COLO668 (cell line): Measurements from ENCODE around the gene CAPN8.

ENCODE experiments used
- DNase-seq: peaks from one replicate; lab custom pipeline; 2025; ENCODE audit not compliant: unreplicated experiment; lab: John Stamatoyannopoulos, UW

CAPN8 gene

GRCh38 chr1:223657978-223658377, 7.5 kb downstream of the CAPN8 start:
- DNase-seq: no peak

- no peak for DNase-seq
These were observed 11.4 kb downstream of the CAPN8 start for GRCh38 chr1:223654083-223654482.

GRCh38 chr1:223653431-223653830, 12.1 kb downstream of the CAPN8 start:
- DNase-seq: no peak

DNA sequence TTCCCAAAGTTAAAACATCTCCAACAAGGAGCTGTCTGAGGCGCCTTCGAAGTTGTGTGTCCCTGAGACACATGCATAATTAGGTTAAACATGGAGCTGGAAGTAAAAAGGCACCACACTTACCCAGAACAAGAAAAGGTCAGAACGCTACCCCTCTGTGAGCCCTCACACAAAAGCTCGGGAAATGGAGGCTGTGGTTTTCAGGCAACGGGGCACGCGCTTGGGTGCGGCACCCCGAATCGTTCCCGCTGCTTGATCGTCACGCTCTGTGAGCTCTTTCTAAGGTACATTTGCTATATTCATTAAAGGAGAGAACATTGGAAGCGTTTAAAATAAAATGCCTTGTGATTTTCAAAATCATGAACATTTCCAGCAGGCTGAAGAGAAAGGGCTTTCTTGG, 12.5 kb downstream of the CAPN8 start:
- no peak for DNase-seq

- no peak for DNase-seq
These were observed 13.0 kb downstream of the CAPN8 start for GRCh38 chr1:223652436-223652941.

GRCh38 chr1:223651291-223651991, 14.1 kb downstream of the CAPN8 start:
- no peak for DNase-seq

GRCh38 chr1:223650465-223650864, 15.0 kb downstream of the CAPN8 start:
- DNase-seq: no peak

GRCh38 chr1:223649222-223649621, 16.3 kb downstream of the CAPN8 start:
- no peak for DNase-seq

DNA sequence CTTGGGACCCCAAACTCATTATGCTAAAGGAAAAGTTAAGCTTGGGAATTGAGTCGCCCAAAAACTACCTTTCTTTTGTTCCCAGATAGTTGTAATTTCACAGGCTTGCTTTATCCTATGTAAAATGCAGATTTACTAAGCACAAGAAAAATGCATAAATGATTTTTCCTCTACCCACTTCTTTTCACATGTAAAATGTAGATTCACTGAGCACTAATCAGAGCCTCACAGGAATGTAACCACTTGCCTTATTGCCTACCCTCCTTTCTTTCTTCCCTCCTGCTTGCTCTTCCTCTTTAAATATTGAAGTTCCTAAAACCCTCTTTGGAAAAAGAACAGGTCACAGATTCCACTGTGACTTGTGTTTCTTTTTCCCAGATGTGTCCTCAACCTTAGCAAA, 18.3 kb downstream of the CAPN8 start:
- DNase-seq: no peak

- DNase-seq: peak; percentile 42
These were observed 19.6 kb downstream of the CAPN8 start for GRCh38 chr1:223645903-223646302.

DNA sequence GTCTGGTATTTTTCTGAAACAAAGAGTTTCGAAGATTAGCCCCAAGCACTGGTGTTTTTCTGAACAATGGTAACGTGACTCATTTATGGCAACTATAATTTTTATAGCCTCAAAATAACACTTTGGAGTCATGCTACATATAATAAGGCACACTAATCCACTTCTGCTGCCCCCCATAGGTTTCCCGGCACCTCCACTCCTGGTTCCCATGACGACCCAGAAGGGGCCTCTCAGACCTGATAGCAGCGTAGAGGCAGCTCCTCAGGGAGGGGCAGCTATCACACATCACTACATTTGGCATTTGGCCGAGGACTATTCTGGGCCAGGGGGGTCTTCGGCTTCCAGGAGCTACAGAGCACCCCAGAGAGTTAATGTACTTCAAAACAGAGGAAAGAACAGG, 23.3 kb downstream of the CAPN8 start:
- DNase-seq: no peak

DNA sequence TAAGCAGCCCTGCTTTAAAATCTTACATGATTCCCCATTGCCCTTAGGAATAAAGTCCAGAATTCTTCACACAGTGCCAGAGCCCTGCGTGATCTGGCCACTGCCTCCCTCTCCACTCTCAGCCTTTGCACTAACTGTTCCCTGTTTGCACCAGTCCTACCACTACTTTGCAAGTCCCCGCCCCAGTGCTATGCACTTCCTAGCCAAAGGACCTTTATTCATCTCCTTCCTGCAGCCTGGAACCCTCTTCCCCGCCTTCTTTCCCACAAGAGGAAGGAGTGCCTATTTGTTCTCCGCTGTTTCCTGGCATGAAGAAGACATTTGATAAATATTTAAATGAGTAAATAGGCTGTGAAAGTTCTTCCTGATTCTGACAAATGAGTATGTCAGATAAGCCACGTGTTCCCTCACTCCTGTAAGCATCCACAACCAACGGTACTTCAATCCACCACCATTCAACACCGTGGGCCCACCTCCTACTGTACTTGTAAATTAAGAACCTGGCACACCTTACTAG, 23.9 kb downstream of the CAPN8 start:
- no peak for DNase-seq

DNA sequence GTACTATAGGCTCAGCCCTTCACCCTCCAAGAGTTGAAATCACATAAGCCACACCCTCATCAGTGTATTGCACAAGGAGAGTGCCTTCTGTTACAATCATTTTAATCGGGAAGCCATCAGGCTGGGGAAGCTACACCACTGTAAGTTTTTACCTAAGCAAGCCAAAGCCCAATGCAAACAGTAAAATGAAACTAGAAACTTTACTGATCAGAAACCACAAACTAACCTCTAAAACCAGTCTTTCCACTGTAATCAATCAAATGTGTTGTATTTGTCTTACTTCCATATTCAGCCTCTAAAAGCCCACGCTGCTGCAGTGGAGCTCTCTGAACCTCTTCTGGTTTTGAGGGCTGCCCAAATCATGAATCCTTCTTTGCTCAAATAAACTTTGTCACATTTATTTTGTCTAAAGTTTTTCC, 26.2 kb downstream of the CAPN8 start:
- DNase-seq: no peak

GRCh38 chr1:223635236-223635635, 30.3 kb downstream of the CAPN8 start:
- no peak for DNase-seq

DNA sequence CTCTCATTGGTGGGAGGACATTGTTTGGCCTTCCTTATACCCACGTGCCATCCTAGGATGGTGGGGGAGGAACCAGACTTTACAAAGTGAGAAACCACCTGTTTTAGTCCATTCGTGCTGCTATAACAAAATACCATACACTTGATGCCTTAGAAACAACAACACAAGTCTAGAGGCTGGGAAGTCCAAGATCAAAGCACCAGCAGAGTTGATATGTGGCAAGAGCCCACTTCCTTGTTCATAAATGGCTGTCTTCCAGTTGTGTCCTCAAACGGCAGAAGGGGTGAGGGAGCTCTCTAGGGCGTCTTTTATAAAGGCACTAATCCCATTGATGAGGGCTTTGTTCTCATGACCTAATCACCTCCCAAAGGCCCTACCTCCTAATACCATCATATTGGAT, 31.1 kb downstream of the CAPN8 start:
- no peak for DNase-seq

GRCh38 chr1:223631956-223632355, 33.5 kb downstream of the CAPN8 start:
- DNase-seq: no peak

DNA sequence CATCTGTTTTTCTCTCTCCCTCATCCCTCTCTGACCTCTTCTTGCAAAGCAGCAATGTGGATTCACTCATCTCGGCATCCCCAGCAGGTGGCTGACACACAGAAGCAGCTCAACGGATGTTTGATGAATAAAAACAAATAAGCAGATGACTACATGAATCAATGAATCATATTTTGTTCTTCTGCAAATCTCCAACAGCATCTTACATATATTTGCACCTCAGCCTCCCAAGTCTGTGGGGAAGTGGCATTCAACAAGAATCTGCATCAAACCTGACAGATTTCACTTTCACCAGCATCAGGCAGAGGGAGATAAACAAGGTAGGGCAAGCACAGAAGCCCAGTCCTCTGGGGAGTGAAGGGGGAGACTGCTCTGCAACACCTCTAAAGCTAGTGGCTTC, 34.0 kb downstream of the CAPN8 start:
- no peak for DNase-seq

DNA sequence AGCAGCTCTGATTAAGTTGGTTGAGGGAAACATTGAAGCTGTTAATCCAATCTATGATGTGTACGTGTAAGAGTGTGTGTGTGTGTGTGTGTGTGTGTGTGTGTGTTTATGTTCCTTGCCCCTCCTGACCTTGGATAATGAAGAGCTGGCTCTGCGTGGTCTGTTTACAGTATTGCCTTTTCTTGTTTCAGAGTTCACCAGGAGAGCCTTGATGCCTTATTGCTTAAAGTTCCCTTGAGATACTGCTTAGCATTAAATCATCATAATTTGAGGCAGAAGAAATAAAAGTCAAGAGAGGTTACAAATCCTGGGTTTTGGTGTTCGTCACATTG, 36.4 kb downstream of the CAPN8 start:
- no peak for DNase-seq

DNA sequence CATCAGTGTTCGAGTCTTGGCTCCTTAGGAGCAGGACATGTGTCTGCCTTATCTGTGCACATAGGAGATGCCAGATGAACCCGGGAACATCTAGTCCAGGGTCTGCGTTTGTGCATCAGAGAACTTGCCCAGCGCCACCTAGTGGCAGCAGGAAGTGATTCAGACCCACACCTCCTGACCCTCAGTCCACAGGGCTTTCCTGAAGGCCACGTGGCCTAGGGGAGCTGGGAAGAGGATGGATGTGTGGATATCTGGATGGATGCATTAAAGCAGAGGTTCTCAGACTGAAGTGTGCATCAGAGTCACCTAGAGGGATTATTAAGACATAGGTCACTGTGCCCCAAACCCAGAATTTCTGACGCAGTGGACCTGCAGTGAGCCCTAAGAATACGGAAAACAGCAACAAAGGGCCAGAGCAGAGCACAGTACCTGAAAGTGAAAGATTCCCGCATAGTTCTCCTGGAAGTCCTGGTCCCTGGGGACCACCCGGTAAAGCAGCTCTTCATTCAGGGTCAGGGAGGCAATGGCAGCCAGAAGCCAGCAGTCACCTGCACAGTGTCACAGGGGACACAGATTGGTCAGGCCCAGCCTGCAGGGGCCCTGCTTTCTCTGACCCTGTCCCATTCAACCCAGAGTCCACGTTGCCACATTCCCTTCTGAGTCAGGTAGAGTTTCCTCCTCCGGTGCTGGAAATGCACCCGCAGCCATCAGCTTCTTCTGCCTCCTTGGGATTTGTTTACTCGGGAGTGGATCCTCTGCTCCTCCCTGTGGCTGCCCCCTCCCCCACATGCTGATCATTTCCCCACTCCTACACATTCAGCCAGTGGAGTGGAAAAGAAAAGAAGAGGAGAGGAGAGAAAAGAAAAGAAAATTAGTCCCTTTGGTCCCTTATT, 37.0 kb downstream of the CAPN8 start:
- DNase-seq: peak; percentile 59

DNA sequence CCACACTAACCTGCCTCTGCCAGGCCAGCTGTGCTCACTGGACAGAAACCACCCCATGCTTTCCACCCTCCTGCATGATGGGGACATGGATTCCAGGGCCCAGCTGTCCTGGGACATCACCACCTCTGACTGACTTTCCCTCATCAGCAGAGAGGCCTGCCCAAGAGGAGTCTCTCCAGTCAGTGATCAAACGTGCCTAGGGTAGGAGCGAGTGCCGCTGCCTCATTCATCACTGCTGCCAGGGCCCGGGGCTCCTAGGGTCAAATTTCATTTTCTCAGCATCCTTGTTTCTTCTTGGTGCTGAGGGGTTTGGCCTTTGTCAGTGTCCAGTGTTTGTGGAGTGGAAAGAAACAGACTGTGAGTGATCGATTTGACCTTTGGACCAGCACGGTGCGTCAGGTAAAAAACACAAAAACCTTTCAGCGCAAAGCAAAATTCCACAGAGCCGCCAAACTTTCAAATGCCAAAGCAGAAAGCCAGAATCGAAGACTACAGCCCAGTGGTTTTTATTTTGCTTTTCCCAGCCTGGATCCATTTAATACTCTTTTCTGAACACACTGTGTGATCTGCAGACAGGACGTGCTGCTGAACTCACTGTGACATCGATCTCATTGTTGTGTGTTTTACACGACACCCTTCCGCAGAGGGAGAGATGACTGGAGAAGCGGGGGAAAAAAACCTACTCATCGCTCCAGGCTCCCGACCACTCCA, 43.2 kb downstream of the CAPN8 start:
- DNase-seq: no peak

- no peak for DNase-seq
These were observed 44.2 kb downstream of the CAPN8 start for GRCh38 chr1:223621312-223621734.
